ENCODE measurements around the gene DNAH6.
"Not testable (repeated sequence)": the region's sequence is repeated elsewhere in the genome, so short reads cannot be mapped to it uniquely, and the experiment has no call there.

Gene DNAH6, protein sequence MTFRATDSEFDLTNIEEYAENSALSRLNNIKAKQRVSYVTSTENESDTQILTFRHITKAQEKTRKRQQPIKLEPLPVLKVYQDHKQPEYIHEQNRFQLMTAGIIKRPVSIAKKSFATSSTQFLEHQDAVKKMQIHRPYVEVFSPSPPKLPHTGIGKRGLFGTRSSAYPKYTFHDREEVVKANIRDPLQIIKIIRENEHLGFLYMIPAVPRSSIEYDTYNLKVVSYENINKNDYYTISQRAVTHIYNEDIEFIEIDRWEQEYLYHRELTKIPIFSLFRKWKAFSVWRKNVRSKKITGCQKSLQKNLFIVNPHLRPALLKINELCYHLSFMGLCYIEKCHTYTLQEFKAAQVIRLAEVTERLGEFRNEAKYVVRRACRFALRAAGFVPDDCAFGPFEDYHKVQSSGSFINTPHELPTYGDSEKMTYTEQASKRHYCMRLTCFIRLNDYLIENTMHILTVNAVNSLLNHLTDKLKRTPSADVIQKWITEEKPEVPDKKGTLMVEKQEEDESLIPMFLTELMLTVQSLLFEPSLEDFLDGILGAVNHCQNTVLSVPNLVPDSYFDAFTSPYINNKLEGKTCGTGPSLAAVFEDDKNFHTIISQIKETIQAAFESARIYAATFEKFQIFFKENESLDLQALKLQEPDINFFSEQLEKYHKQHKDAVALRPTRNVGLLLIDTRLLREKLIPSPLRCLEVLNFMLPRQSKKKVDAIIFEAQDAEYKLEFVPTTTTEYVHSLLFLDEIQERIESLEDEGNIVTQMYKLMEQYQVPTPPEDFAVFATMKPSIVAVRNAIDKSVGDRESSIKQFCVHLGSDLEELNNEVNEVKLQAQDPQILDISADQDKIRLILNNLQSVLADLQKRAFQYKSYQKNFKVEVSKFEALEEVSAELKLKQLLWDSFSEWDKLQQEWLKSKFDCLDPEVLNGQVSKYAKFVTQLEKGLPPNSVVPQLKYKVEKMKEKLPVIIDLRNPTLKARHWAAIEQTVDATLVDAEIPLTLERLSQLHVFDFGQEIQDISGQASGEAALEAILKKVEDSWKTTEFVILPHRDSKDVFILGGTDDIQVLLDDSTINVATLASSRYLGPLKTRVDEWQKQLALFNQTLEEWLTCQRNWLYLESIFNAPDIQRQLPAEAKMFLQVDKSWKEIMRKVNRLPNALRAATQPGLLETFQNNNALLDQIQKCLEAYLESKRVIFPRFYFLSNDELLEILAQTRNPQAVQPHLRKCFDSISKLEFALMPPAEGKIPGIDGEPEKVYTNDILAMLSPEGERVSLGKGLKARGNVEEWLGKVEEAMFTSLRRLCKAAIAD (N-terminal part only)

DNA sequence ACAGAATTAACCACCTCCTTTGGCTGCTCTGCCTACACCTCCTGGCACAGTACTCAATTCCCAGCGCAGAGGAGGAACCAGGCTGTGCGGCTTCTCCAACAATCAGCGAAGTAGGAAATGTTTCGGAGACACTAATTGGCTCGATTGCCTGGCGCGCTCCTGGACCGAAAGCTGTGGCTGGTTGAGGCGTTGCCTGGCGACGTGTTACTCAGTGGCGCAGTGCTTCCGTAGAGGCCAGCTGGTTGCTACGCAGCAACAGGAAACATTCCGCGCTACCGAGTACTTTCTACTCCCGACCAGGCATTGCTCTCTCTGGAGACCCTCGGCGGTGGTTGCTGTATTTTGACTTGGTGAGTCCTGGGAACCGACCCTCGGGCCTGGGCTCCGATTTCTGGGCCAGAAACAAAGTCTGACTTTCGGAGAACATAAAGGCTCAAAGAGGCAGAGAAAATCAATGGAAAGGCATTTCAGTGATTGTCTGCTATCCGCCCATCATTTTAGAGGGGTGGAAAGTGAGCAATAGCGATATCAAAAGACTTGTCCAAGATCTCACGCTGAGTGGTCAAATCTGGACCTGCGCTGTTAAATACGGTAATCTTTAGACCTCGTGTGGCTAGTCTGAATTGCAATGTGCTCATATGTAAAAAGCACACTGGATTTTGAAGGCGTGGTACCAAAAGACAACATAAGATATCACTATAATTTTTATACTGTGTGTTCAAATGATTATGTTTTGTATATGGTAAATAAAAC, at the start of gene DNAH6:
TSS of gene DNAH6 (plus strand) at position 265 of the 753 bp plus-strand sequence. CDS start 1,329 bp downstream, outside the sequence.
- DNase-seq (ENCODE audit: low spot score), result peak; percentile 95

GRCh38 chr2:84467389-84467788, 48.9 kb upstream of the DNAH6 start:
- no peak for DNase-seq (ENCODE audit: low spot score)

DNA sequence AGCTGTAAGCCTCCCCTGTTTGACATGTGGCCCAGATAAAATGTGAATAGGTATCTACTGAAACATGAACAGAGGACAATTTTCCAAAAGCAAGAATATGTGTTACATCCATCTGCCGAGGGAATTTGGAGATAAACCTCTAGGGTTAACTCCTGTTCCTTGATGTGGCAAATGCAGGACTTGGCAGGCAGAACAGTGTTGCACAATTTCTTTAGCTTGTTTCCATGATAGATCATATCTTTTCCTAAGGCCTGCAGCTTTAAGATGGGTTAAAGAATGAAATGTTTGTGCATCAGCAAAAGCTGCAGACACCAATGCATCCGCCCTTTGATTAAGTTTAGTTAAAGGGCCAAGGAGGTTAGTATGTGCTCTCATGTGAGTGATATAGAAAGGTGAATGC, 43.9 kb upstream of the DNAH6 start:
- not testable (repeated sequence) for DNase-seq (ENCODE audit: low spot score)

DNA sequence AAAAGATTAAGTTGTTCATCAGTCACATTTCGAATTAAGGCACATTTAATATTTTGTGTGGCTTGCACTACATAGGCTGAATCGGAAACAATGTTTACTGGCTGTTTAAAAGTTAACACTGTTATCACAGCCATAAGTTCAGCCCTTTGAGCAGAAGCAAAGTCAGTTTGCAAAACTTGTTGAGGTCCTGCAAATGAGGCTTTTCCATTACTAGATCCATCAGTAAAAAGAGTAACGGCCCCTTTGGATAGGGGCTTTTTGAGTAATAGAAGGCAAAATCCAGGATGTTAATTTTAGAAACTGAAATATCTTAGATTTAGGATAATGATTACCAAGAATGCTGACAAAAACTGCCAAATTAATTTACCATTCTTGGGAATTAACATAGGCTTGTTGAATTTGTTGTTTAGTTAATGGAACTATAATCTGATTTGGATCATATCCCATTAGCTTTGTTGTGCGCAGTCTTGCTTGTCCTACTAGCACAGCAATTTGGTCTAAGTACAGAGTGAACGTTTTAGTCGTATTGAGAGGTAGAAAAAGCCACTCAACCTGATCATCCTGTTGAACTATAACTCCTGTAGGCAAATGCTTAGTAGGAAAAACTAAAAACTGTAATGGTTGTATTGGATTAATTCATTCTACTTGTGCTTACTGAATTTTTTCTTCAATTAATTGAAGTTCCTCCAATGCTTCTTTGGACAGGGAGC, 43.3 kb upstream of the DNAH6 start:
- DNase-seq (ENCODE audit: low spot score), result no peak

DNA sequence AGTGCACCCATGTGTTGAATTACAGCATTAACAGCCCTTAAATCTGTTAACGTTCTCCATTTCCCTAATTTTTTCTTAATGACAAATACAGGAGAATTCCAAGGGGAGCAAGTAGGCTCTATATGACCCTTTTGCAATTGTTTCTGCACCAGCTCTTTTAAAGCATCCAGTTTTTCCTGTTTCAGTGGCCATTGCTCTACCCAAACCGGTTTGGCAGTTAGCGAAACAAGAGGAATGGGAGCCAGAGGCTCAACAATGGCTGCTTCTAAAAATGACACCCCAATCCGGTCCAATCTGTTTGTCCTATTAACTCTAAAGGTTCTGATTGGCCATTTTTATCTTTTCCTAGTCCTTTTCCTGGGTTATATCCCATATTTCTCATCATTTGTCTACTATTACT, 42.1 kb upstream of the DNAH6 start:
- DNase-seq (ENCODE audit: low spot score), result no peak

DNA sequence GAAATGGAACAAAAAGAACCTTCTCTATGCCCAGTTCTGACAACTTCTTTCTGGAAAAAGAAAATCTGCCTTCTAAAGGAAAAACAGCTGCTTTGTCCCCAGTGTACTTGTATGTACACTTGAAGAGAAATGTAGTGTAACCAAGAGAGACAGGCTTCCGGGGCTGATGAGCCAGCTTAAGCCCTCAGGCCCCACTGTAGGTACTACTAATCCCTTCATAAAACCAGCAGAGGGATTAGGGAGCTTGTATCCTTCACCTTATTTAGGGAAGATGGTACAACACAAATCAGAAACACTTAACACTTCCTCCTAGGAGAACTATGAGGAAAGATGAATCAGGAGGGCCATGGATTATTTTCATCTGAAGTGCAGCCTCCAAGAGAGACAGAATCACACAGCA, 38.4 kb upstream of the DNAH6 start:
- no peak for DNase-seq (ENCODE audit: low spot score)

DNA sequence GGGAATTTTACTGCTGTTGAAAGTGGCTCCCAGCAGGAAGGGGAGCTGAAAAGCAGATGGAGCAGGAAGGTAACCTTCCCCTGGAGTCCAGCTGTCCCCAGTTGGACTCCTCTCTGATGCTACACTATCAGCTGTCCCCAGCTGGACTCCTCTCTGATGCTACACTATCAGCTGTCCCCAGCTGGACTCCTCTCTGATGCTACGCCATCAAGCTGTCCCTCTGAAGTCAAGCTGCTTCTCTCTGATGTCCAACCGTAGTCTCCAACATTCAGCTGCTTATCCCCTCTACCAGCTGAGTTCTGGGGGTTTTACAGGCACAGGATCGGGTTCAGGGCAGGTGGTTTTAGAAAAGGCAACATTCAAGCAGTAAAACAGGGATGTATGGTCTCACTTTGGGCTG, 37.4 kb upstream of the DNAH6 start:
- DNase-seq (ENCODE audit: low spot score), result no peak

GRCh38 chr2:84481702-84482101, 34.6 kb upstream of the DNAH6 start:
- DNase-seq (ENCODE audit: low spot score), result peak; percentile 26

DNA sequence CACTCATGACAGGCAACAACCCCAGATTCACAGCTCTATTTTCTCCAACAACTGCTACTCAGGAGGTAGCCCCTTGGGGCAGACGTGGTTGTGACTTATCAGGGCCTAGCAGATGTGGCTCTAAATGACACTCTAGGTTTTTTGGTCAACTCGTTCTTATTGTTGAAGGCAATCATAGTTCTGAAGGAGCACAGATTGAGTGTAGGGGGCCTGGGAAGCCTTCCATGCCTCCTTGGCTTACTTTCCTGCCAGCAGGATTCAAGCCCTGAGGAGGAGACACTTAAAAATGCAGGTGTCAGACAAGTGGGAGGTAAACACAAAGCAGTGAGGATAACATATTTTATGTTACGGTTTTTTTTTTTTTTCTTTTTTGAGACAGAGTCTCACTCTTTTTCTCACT, 33.7 kb upstream of the DNAH6 start:
- DNase-seq (ENCODE audit: low spot score), result no peak

DNA sequence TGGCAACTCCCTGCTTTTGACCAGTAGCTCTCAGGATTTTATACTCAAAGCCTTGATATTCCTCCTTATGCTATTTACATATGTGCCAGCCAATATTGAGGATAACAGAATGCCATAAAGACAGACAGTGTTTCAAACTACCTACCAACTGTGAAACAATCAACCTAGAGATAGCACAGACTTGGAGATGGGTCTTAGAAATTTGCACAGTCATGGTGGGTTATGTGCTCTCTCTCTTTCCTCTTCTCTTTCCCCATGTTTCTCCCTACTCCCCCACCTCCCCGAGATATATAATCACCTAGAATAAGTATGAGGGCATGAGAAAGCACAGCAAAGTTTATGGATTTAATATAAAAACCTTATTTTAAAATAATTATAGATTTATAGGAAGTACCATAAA, 33.0 kb upstream of the DNAH6 start:
- no peak for DNase-seq (ENCODE audit: low spot score)

GRCh38 chr2:84486441-84487115, 29.7 kb upstream of the DNAH6 start:
- DNase-seq (ENCODE audit: low spot score), result peak; percentile 84

DNA sequence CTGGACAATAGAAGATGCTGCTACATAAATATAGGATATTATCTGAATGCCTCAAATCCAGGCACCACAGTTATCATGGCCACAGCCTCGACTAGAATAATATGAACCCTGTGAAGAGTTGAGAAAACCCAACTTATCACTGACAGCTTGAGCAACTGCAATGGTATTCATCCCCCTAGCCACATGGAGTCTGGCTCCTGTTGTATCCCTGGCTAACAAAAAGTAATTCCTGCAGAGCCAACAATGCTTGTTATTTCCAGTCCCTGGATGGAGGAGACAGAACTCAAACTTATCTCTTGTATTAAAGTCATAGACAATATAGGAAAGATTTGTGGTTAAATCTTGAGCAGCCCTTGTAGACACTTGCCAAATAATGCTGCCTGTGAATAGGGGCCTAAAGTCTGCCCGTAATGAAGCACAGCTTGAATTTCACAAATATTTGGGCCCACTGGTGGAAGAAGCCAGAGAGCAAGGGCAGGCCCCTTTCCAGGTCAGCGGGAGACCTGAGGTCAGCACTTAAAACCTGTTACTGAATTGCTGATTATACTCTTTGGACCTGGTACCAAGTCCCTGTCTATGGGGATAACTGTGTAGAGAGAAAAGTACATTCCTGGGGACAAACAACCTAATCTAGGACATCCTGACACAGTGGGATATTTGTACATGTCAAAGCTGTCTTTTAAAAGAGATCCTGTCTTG, 28.9 kb upstream of the DNAH6 start:
- DNase-seq (ENCODE audit: low spot score), result no peak

- DNase-seq (ENCODE audit: low spot score), result no peak
Observed at GRCh38 chr2:84491256-84491655, 25.0 kb upstream of the DNAH6 start.

GRCh38 chr2:84491741-84492140, 24.6 kb upstream of the DNAH6 start:
- DNase-seq (ENCODE audit: low spot score), result no peak

- DNase-seq (ENCODE audit: low spot score), result no peak
Observed at GRCh38 chr2:84492571-84492970, 23.7 kb upstream of the DNAH6 start.

- DNase-seq (ENCODE audit: low spot score), result peak; percentile 78
Observed at GRCh38 chr2:84493514-84493913, 22.8 kb upstream of the DNAH6 start.

DNA sequence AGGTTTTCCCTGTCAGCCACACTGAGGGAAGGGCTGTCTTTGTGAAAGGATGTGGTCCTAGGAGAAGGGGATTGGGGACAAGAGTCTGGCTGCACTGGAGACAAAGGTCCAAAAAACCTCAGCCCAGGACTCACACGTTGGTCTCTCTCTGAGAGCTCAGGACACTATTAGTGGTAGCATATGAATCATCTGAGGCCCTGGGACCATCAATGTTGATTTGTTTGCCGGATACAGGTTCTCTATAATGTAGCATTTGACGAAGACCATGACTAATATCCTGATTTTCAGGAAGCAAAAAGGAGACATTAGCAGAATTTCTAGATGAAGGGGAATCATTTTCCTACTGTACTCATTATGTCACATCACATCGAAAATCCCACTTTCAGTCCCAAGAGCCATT, 22.2 kb upstream of the DNAH6 start:
- peak; percentile 14 for DNase-seq (ENCODE audit: low spot score)

DNA sequence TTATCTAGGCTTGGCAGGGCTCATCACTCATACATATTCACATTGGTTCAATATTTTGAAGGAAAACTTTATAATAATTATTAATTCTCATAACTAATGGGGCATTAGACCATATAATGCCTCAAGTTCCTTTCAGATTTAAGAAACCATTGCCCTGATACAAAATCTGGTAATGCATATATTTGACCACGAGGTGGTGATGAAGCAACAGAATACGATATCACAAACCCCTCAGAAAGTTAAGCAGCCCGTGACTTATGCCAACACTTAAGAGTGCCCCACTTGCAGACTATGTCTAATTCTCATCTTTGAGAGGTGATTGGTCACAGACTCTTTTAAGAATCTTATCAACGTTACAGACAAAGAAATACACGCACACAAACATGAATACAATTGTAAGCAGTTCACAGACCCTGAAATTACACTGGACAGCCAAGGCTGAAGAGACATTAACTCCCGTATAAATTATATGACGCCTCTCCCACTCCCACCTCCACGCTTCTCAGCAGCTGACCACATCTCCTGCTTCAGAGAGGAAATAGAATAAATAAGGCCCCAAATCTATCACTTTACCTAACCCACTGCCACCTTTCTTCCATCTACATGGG, 20.7 kb upstream of the DNAH6 start:
- peak; percentile 69 for DNase-seq (ENCODE audit: low spot score)

DNA sequence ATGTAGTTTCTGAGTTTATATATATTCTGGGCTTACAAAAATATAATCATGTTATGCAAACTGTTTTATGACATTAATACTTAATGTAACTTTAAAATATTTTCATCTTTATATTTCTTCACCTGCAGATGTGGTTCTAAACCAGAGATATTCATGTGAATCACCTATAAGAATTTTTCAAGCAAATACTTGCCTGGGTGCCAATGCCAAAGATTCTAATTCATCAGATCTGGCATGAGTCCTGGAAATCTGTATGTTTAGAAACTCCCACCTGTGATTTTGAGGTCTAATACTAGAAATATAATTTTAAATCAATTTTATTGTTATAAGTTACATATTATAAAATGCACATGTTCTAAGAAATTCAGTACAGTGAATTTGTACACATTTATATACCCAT, 19.9 kb upstream of the DNAH6 start:
- DNase-seq (ENCODE audit: low spot score), result no peak

Measured in kidney tubule cell (primary cell).